ENCODE data around the gene ABTB1. TPM values are rescaled to one million over a fixed set of nuclear protein-coding genes. Genes with fewer than 3 reads are reported as not detected.

The ABTB1 gene
- total RNA-seq, 3 donors from 2014 or later, result 19.9 to 48.7 (median 33.7) TPM

GRCh38 chr3:127646501-127647046 lies 26.2 kb upstream of the ABTB1 start:
- Histone ChIP-seq H3K36me3 (ENCODE audit: low read depth) (no peaks in the 10 kb centered on the region), H3K4me3 (no peak overlapping the region), H3K4me1 (ENCODE audit: low read depth) (no peaks in the 10 kb centered on the region), H3K9me3 (no peaks in the 10 kb centered on the region)
- ATAC-seq, result no peak
- DNase-seq, result no peak
- no peak for TF ChIP-seq CTCF (IDR thresholded peaks at IDR 0.05)
- intact Hi-C loops (cut with DNase I, micrococcal nuclease), result no loop called here

- Histone ChIP-seq H3K4me3 (no peak overlapping the region), H3K4me1 (ENCODE audit: low read depth) (no peaks in the 10 kb centered on the region), H3K9me3 (no peaks in the 10 kb centered on the region), H3K36me3 (ENCODE audit: low read depth) (no peaks in the 10 kb centered on the region)
- no peak for TF ChIP-seq CTCF (IDR thresholded peaks at IDR 0.05)
- ATAC-seq, result no peak
- intact Hi-C loops (cut with DNase I, micrococcal nuclease), result no loop called here
- DNase-seq, result no peak
Measured at GRCh38 chr3:127647166-127647844, 25.4 kb upstream of the ABTB1 start.

GRCh38 chr3:127647845-127648204 lies 24.9 kb upstream of the ABTB1 start:
- TF ChIP-seq CTCF (IDR thresholded peaks at IDR 0.05), result no peak
- H3K36me3 ChIP-seq (ENCODE audit: low read depth), result no peaks in the 10 kb centered on the region
- H3K4me3 ChIP-seq, result no peak overlapping the region
- intact Hi-C loops (cut with DNase I, micrococcal nuclease), result no loop called here
- DNase-seq (no peak), ATAC-seq (no peak)
- no peaks in the 10 kb centered on the region for H3K9me3 ChIP-seq
- no peaks in the 10 kb centered on the region for H3K4me1 ChIP-seq (ENCODE audit: low read depth)

- intact Hi-C loops (cut with DNase I, micrococcal nuclease), result loop anchor here (5.0 kb wide), 2 partner anchors 182 to 312 kb away; no protein-coding TSS in a partner anchor
Measured at GRCh38 chr3:127650236-127650635, 22.5 kb upstream of the ABTB1 start.

GRCh38 chr3:127651516-127652172 lies 21.1 kb upstream of the ABTB1 start:
- no peak for TF ChIP-seq CTCF (IDR thresholded peaks at IDR 0.05)
- intact Hi-C loops (cut with DNase I, micrococcal nuclease), result loop anchor here (5.0 kb wide), 2 partner anchors 181 to 311 kb away; no protein-coding TSS in a partner anchor
- ATAC-seq, result no peak

More at GRCh38 chr3:127650236-127650635, 22.5 kb upstream of the ABTB1 start:
- no peak for DNase-seq
- ATAC-seq, result no peak
- no peaks in the 10 kb centered on the region for H3K36me3 ChIP-seq (ENCODE audit: low read depth)
- H3K4me1 ChIP-seq (ENCODE audit: low read depth), result no peaks in the 10 kb centered on the region
- H3K4me3 ChIP-seq, result no peak overlapping the region
- H3K9me3 ChIP-seq, result no peaks in the 10 kb centered on the region
- TF ChIP-seq CTCF (IDR thresholded peaks at IDR 0.05), result no peak

More at GRCh38 chr3:127651516-127652172, 21.1 kb upstream of the ABTB1 start:
- H3K4me1 ChIP-seq (ENCODE audit: low read depth), result no peaks in the 10 kb centered on the region
- H3K4me3 ChIP-seq, result no peak overlapping the region
- no peak for DNase-seq
- no peaks in the 10 kb centered on the region for H3K9me3 ChIP-seq
- H3K36me3 ChIP-seq (ENCODE audit: low read depth), result no peaks in the 10 kb centered on the region
